B cell (primary cell): ENCODE results near the gene USF1. TPM values are rescaled to one million over a fixed set of nuclear protein-coding genes. Genes with fewer than 3 reads are reported as not detected.

Experiments
- ATAC-seq: fragments of 200-7000 bp; cut with Tn5 transposase; one replicate; pipeline ENCODE4 v1.10.0; 2021; ENCODE audit warnings: low read depth, mild to moderate bottlenecking, moderate number of reproducible peaks, moderate library complexity
- CTCF ChIA-PET: fragments of 350-600 bp; sonication (Branson Sonifier 250); formaldehyde crosslinking; loops from one replicate; lab custom pipeline; 2021; ENCODE audit warnings: antibody characterized with exemption, inconsistent platforms; lab: Charles Lee
- POLR2A ChIA-PET: fragments of 350-600 bp; sonication (Branson Sonifier 250); formaldehyde crosslinking; loops from one replicate; lab custom pipeline; 2021; ENCODE audit warnings: antibody characterized with exemption; lab: Charles Lee
- DNase-seq: peaks from one replicate; pipeline ENCODE4 v3.0.0; 2013
- H2AFZ ChIP-seq: 2 replicates; pipeline ENCODE4 v1.6.1; 2012; ENCODE audit warnings: mild to moderate bottlenecking, low read depth, low read length; ENCODE audit not compliant: insufficient read depth, poor library complexity, severe bottlenecking
- H3K27ac ChIP-seq, 2 donors: 1 replicate in 1 of 2; 2 replicates in 1 of 2; pipeline ENCODE4 v1.5.1; 2012 to 2013; ENCODE audit warnings: low read length in 2 of 2, mild to moderate bottlenecking in 2 of 2, moderate library complexity in 1 of 2
- H3K27me3 ChIP-seq, 4 experiments: fragments of 200-600 bp in 1 of 4; sonication (generic) in 1 of 4; replicated peaks in 1 of 4; 1 replicate in 2 of 4; 2 replicates in 2 of 4; pipeline versions ENCODE4 v1.6.1 to v1.7.0; 2013 to 2016; ENCODE audit warnings: low read length in 3 of 4, mild to moderate bottlenecking in 2 of 4, mixed read lengths in 1 of 4, moderate library complexity in 1 of 4; ENCODE audit not compliant: insufficient read depth in 4 of 4, control insufficient read depth in 3 of 4; ENCODE audit errors: control extremely low read depth in 1 of 4
- H3K36me3 ChIP-seq, 2 experiments: replicated peaks in 1 of 2; 1 replicate in 1 of 2; 2 replicates in 1 of 2; pipeline versions ENCODE4 v1.6.1 to v1.7.1; 2013; ENCODE audit warnings: low read length in 1 of 2; ENCODE audit not compliant: insufficient read depth in 2 of 2, control insufficient read depth in 1 of 2; ENCODE audit errors: control extremely low read depth in 1 of 2, extremely low read depth in 1 of 2
- H3K4me1 ChIP-seq, 2 donors: fragments of 200-600 bp in 1 of 2; sonication (generic) in 1 of 2; 1 replicate in 1 of 2; 2 replicates in 1 of 2; pipeline versions ENCODE4 v1.5.1 to v1.6.1; 2013 to 2017; ENCODE audit warnings: low read length in 2 of 2; ENCODE audit not compliant: control insufficient read depth in 2 of 2, insufficient read depth in 2 of 2
- H3K4me2 ChIP-seq: replicated peaks from 2 replicates; pipeline ENCODE3; 2012; ENCODE audit warnings: mild to moderate bottlenecking, low read depth, low read length; ENCODE audit not compliant: poor library complexity, severe bottlenecking
- H3K4me3 ChIP-seq, 5 experiments: fragments of 200-600 bp in 1 of 5; sonication (generic) in 1 of 5; 1 replicate in 3 of 5; 2 replicates in 2 of 5; pipeline versions ENCODE4 v1.5.1 to v1.7.0; 2011 to 2016; ENCODE audit warnings: low read length in 4 of 5, mild to moderate bottlenecking in 4 of 5, low read depth in 2 of 5, control low read depth in 1 of 5, moderate library complexity in 1 of 5; ENCODE audit not compliant: insufficient read depth in 1 of 5; ENCODE audit errors: control extremely low read depth in 1 of 5, extremely low read depth in 1 of 5
- H3K79me2 ChIP-seq: fragments of 200-600 bp; sonication (generic); one replicate; pipeline ENCODE4 v1.6.0; 2016; ENCODE audit warnings: low read length; ENCODE audit not compliant: control insufficient read depth, insufficient read depth
- H3K9ac ChIP-seq: fragments of 200-600 bp; sonication (generic); 2 replicates; pipeline ENCODE4 v1.6.1; 2017; ENCODE audit warnings: mild to moderate bottlenecking, low read length, moderate library complexity
- H3K9me3 ChIP-seq, 3 donors: one replicate each; pipeline versions ENCODE4 v1.6.1 to v1.7.1; 2013; ENCODE audit warnings: low read length in 2 of 3; ENCODE audit not compliant: control insufficient read depth in 2 of 3, insufficient read depth in 1 of 3; ENCODE audit errors: control extremely low read depth in 1 of 3
- H4K20me1 ChIP-seq: 2 replicates; pipeline ENCODE4 v1.6.0; 2012; ENCODE audit warnings: mild to moderate bottlenecking, low read length; ENCODE audit not compliant: insufficient read depth, control insufficient read depth, poor library complexity, severe bottlenecking
- H3K27ac Mint-ChIP-seq: one replicate; pipeline ENCODE4 v1.8.0; 2021; ENCODE audit warnings: mixed read lengths
- H3K27me3 Mint-ChIP-seq: one replicate; pipeline ENCODE4 v1.8.0; 2021; ENCODE audit warnings: mixed read lengths
- H3K4me1 Mint-ChIP-seq: one replicate; pipeline ENCODE4 v1.8.0; 2021; ENCODE audit warnings: mixed read lengths
- H3K4me3 Mint-ChIP-seq: one replicate; pipeline ENCODE4 v1.8.0; 2021; ENCODE audit warnings: mixed read lengths
- H3K9me3 Mint-ChIP-seq: one replicate; pipeline ENCODE4 v1.8.0; 2022; ENCODE audit warnings: mixed read lengths; ENCODE audit not compliant: insufficient read depth
- CTCF ChIP-seq: fragments of 200-600 bp; IDR thresholded peaks from one replicate; pipeline ENCODE4 v1.8.0; 2022; ENCODE audit warnings: antibody characterized with exemption, mild to moderate bottlenecking
- EZH2 ChIP-seq: IDR thresholded peaks from 2 replicates; pipeline ENCODE4 v1.6.1; 2012; ENCODE audit warnings: borderline replicate concordance, low read depth, mild to moderate bottlenecking, moderate library complexity, low read length; ENCODE audit not compliant: insufficient read depth, poor library complexity, severe bottlenecking
- WGBS: methylation state at CpG from one replicate; pipeline ENCODE4 v1.1.5; 2013; ENCODE audit warnings: missing lambda C conversion rate; ENCODE audit not compliant: insufficient coverage; 5-methylcytosine and 5-hydroxymethylcytosine counted together
- intact Hi-C: fragments of 100-400 bp; cut with micrococcal nuclease; formaldehyde crosslinking; loops from one replicate; pipeline ENCODE4 v1.10.0; 2022
- polyA plus RNA-seq: library from polyadenylated mRNA; depleted of rRNA; stranded (reverse); fragments of >200 nt; gene quantifications from 2 replicates; pipeline ENCODE4 v1.2.3, GENCODE V29; 2012
- total RNA-seq, 2 donors: library from RNA; stranded (reverse); fragments of 120-200 nt in 1 of 2; gene quantifications; 1 replicate in 1 of 2; 2 replicates in 1 of 2; pipeline versions ENCODE4 v1.2.3 to v1.2.4, GENCODE V29; 2013 to 2022

USF1 gene
- total and polyA plus RNA-seq, 2 donors (not counting 1 experiment from before 2014, with no cell fraction given), result 192 to 249 TPM

GRCh38 chr1:161001525-161001924, 44.3 kb downstream of the USF1 start:
- H3K9me3 Mint-ChIP-seq, result no peaks in the 10 kb centered on the region
- intact Hi-C loops, result no loop called here
- H3K4me2 ChIP-seq, result no peak overlapping the region
- no peak overlapping the region for H3K27ac Mint-ChIP-seq
- H3K36me3 ChIP-seq, result peaks cover 9 to 18% of the 10 kb centered on the region in 2 experiments
- H3K4me1 ChIP-seq, result peaks cover 0 to 5% of the 10 kb centered on the region in 2 donors
- peaks cover 31% of the 10 kb centered on the region for H3K79me2 ChIP-seq
- ChIA-PET POLR2A (no interaction called here), CTCF (no interaction called here)
- no peak overlapping the region for H2AFZ ChIP-seq
- no peak overlapping the region for H3K27ac ChIP-seq
- H3K27me3 ChIP-seq, result no peaks in the 10 kb centered on the region
- 90% methylated on average over 4 of the region's 5 CpGs for WGBS
- H4K20me1 ChIP-seq, result no peaks in the 10 kb centered on the region
- H3K27me3 Mint-ChIP-seq, result no peaks in the 10 kb centered on the region
- no peak overlapping the region for H3K4me3 Mint-ChIP-seq
- no peak overlapping the region for H3K9ac ChIP-seq
- peaks cover 4% of the 10 kb centered on the region for H3K4me1 Mint-ChIP-seq
- DNase-seq, result no peak
- ATAC-seq, result no peak
- no peaks in the 10 kb centered on the region for H3K9me3 ChIP-seq
- TF ChIP-seq EZH2, result no peak
- TF ChIP-seq CTCF, result no peak
- H3K4me3 ChIP-seq, result no peak overlapping the region

GRCh38 chr1:161000736-161001480, 44.9 kb downstream of the USF1 start:
- Mint-ChIP-seq H3K4me3 (no peak overlapping the region), H3K9me3 (no peaks in the 10 kb centered on the region), H3K27me3 (no peaks in the 10 kb centered on the region), H3K4me1 (peaks cover 4% of the 10 kb centered on the region), H3K27ac (no peak overlapping the region)
- no peak for ATAC-seq
- 94% methylated on average over 7 of the region's 11 CpGs for WGBS
- ChIA-PET POLR2A (no interaction called here), CTCF (interaction anchor here (0.5 to 2.4 kb wide), 3 partner anchors 10 to 318 kb away, joined by 3 to 10 read pairs (median 3); no protein-coding TSS in a partner anchor)
- Histone ChIP-seq H3K4me2 (no peak overlapping the region), H3K79me2 (peaks cover 25% of the 10 kb centered on the region), H3K27ac (no peak overlapping the region), H3K9me3 (no peaks in the 10 kb centered on the region), H3K4me1 (peaks cover 0 to 5% of the 10 kb centered on the region in 2 donors), H4K20me1 (no peaks in the 10 kb centered on the region), H3K9ac (no peak overlapping the region), H2AFZ (no peak overlapping the region), H3K36me3 (peaks cover 9 to 18% of the 10 kb centered on the region in 2 experiments), H3K4me3 (no peak overlapping the region), H3K27me3 (no peaks in the 10 kb centered on the region)
- no peak for DNase-seq
- intact Hi-C loops, result no loop called here
- TF ChIP-seq CTCF (no peak), EZH2 (no peak)
